Measurements from ENCODE around the gene LSAMP. TPM values are rescaled to one million over a fixed set of nuclear protein-coding genes. Genes with fewer than 3 reads are reported as not detected.

The LSAMP gene
- total and polyA plus RNA-seq, 2 of the 13 experiments (the other 11 are each of a cell fraction or from before 2014, with no cell fraction given) = not detected

- TF ChIP-seq FOXC1 (CRISPR knock-in tag; IDR thresholded peaks at IDR 0.05; ENCODE audit: borderline replicate concordance) (no peak), CCAR2 (optimal IDR thresholded peaks at IDR 0.05; ENCODE audit: low read depth, low read length) (no peak), JUN (CRISPR knock-in tag; IDR thresholded peaks at IDR 0.05) (0 out of 2 replicates have a peak, but pooled peaks have one; percentile 37), ZNF350 (CRISPR knock-in tag; IDR thresholded peaks at IDR 0.05; ENCODE audit: borderline replicate concordance, low read depth) (no peak), ZNF878 (CRISPR knock-in tag; IDR thresholded peaks at IDR 0.05) (no peak), FOXM1 (CRISPR knock-in tag; IDR thresholded peaks at IDR 0.05) (no peak), ZNF10 (CRISPR knock-in tag; IDR thresholded peaks at IDR 0.05; ENCODE audit: borderline replicate concordance, low read depth) (no peak), ZNF275 (CRISPR knock-in tag; IDR thresholded peaks at IDR 0.05; ENCODE audit: borderline replicate concordance) (no peak), HMG20A (CRISPR knock-in tag; IDR thresholded peaks at IDR 0.05; ENCODE audit: borderline replicate concordance) (peak; percentile 39; the same call in 1 of the 2 replicates), NKX3-1 (CRISPR knock-in tag; IDR thresholded peaks at IDR 0.05) (no peak), TBX2 (CRISPR knock-in tag; IDR thresholded peaks at IDR 0.05; ENCODE audit: borderline replicate concordance) (0 out of 2 replicates have a peak, but pooled peaks have one; percentile 29), ERF (CRISPR knock-in tag; IDR thresholded peaks at IDR 0.05) (0 out of 2 replicates have a peak, but pooled peaks have one; percentile 37), ZBTB49 (CRISPR knock-in tag; IDR thresholded peaks at IDR 0.05; ENCODE audit: borderline replicate concordance) (no peak), POGZ (CRISPR knock-in tag; IDR thresholded peaks at IDR 0.05) (peak; percentile 75), ATF4 (CRISPR knock-in tag; IDR thresholded peaks at IDR 0.05) (no peak), PRDM10 (CRISPR knock-in tag; IDR thresholded peaks at IDR 0.05; ENCODE audit: low read depth) (no peak), STAT5B (CRISPR knock-in tag; IDR thresholded peaks at IDR 0.05) (0 out of 2 replicates have a peak, but pooled peaks have one; percentile 19), ZSCAN29 (CRISPR knock-in tag; conservative IDR thresholded peaks at IDR 0.05) (no peak)
Measured at GRCh38 chr3:115843206-115843605, 602.1 kb downstream of the LSAMP start (continued).

Measured in HepG2 (cell line).